Measurements from ENCODE around the gene STAT4. TPM values are rescaled to one million over a fixed set of nuclear protein-coding genes. Genes with fewer than 3 reads are reported as not detected.

The STAT4 gene
- total and polyA plus RNA-seq, 4 donors, result 2.5 to 11.5 (median 5.6) TPM

DNA sequence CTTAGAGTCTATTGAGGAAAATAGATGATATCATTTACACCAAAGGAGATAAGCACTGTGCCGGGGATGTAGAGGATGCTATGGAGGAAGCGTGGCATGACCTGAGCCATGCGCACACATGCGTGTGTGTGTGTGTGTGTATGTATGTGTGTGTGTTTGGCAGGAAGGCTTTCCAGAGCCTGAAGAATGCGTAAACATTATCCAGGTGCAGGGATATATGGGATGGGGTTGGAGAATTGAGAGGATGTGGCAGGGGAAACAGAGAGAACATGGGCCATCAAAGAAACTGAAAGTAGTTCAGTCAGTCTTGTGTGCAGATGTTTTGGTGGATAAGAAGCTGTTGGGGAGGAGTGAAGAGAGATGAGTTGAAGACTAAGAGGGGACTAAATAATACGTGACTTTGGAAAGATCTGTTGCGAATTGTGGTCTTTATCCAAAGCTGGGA is 127.5 kb downstream of the STAT4 start:
- Histone ChIP-seq H3K27ac (ENCODE audit: low read depth in 1 of 2, low read length in 1 of 2) (no peak overlapping the region), H3K9ac (ENCODE audit: insufficient read depth in 1 of 2, low read length in 2 of 2) (no peak overlapping the region), H3K4me3 (no peak overlapping the region), H3K4me1 (ENCODE audit: control insufficient read depth in 5 of 5, insufficient read depth in 5 of 5, low read length in 5 of 5) (peaks cover 0 to 8% (median 6%) of the 10 kb centered on the region in 5 donors), H3K36me3 (ENCODE audit: control insufficient read depth in 4 of 4, insufficient read depth in 4 of 4, low read length in 4 of 4) (no peaks in the 10 kb centered on the region), H3K9me3 (ENCODE audit: control insufficient read depth in 4 of 4, insufficient read depth in 3 of 4, low read length in 3 of 4) (no peaks in the 10 kb centered on the region), H3K27me3 (ENCODE audit: control insufficient read depth in 3 of 3, insufficient read depth in 3 of 3, low read length in 2 of 3) (no peaks in the 10 kb centered on the region)
- ATAC-seq (ENCODE audit: insufficient read depth, low FRiP score), result no peak
- WGBS, 2 donors, result 59 to 73% methylated on average over 7 of the region's 7 CpGs
- peak in 2 of 3 donors; percentile 38 to 50 for DNase-seq
- TF ChIP-seq, protein P1, sequence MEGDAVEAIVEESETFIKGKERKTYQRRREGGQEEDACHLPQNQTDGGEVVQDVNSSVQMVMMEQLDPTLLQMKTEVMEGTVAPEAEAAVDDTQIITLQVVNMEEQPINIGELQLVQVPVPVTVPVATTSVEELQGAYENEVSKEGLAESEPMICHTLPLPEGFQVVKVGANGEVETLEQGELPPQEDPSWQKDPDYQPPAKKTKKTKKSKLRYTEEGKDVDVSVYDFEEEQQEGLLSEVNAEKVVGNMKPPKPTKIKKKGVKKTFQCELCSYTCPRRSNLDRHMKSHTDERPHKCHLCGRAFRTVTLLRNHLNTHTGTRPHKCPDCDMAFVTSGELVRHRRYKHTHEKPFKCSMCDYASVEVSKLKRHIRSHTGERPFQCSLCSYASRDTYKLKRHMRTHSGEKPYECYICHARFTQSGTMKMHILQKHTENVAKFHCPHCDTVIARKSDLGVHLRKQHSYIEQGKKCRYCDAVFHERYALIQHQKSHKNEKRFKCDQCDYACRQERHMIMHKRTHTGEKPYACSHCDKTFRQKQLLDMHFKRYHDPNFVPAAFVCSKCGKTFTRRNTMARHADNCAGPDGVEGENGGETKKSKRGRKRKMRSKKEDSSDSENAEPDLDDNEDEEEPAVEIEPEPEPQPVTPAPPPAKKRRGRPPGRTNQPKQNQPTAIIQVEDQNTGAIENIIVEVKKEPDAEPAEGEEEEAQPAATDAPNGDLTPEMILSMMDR (IDR thresholded peaks at IDR 0.05; ENCODE audit: control extremely low read depth, extremely low read depth), result no peak

DNA sequence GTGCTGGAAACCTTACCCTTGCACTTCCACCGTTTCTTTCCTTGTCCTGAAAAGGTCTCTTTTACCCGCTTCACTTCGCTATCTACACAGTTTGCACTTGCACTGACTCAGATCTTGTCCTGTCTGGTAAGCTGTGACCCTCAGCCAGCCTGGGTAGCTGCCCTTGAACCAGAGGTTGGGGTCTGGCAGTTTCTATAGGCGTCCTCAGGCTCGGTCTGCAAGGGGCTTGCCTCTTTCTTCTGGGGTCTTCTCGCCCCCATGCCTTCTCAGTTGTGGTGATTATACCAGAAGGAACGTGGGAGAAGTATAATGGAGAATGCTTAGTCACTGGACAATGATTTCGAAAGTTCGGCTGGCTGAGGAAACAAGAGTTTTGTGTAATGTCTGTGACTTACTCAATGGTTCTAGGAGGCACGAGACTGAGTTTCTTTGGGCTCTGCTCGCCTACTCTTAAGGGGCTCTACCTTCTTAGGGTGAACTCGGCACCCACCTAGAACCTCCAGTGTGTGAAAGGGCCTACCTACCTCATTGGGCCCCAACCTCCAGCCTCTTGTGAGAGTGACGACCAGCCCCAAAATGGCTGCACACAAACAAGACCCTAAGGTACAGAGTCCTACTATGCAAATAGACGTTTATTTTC is 129.9 kb downstream of the STAT4 start:
- DNase-seq, result peak in 2 of 3 donors; percentile 33 to 53

DNA sequence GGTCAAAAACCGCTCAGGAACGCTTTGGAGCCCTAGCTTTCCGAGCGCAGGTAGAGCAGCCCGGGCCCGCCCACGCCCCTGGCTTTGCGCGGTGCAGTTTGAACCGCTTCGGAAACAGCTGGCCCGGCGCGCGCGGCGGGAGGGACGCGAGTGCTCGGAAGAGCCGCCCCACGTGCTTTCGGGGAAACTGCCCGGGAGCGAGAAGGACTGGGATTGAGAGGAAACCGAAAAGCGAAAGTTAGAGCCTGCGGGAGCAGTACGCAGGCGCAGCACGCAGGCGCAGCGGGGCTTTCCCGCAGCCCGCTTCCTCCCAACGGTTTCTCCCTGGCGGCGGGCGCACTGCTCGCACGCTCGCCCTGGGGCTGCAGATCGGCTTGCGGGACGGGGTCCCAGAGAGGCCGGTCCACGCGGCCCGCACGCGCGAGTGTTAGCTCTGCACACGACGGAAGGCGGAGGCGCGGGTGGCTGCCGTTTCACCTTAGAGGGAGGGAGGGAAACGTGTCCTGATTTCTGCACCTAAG is 130.5 kb downstream of the STAT4 start:
- Histone ChIP-seq H3K9me3 (ENCODE audit: control insufficient read depth in 4 of 4, insufficient read depth in 3 of 4, low read length in 3 of 4) (no peaks in the 10 kb centered on the region), H3K36me3 (ENCODE audit: control insufficient read depth in 4 of 4, insufficient read depth in 4 of 4, low read length in 4 of 4) (no peaks in the 10 kb centered on the region), H3K4me1 (ENCODE audit: control insufficient read depth in 5 of 5, insufficient read depth in 5 of 5, low read length in 5 of 5) (peaks cover 0 to 8% (median 6%) of the 10 kb centered on the region in 5 donors), H3K9ac (ENCODE audit: insufficient read depth in 1 of 2, low read length in 2 of 2) (peak overlapping the region; percentile 37 to 98), H3K4me3 (peak overlapping the region; percentile 80), H3K27ac (ENCODE audit: low read depth in 1 of 2, low read length in 1 of 2) (peak overlapping the region; percentile 94 to 98), H3K27me3 (ENCODE audit: control insufficient read depth in 3 of 3, insufficient read depth in 3 of 3, low read length in 2 of 3) (no peaks in the 10 kb centered on the region)
- DNase-seq (peak; percentile 97 to 99 (median 98)), ATAC-seq (ENCODE audit: insufficient read depth, low FRiP score) (peak; percentile 94)
- TF ChIP-seq, protein P1 (IDR thresholded peaks at IDR 0.05; ENCODE audit: control extremely low read depth, extremely low read depth), result no peak
- 1% methylated on average over 57 to 59 of the region's 59 CpGs for WGBS, 2 donors

More for the DNA sequence above, 129.9 kb downstream of the STAT4 start:
- peak; percentile 51 for ATAC-seq (ENCODE audit: insufficient read depth, low FRiP score)
- Histone ChIP-seq H3K27ac (ENCODE audit: low read depth in 1 of 2, low read length in 1 of 2) (peak overlapping the region; percentile 94 to 98), H3K4me3 (peak overlapping the region; percentile 80), H3K27me3 (ENCODE audit: control insufficient read depth in 3 of 3, insufficient read depth in 3 of 3, low read length in 2 of 3) (no peaks in the 10 kb centered on the region), H3K36me3 (ENCODE audit: control insufficient read depth in 4 of 4, insufficient read depth in 4 of 4, low read length in 4 of 4) (no peaks in the 10 kb centered on the region), H3K4me1 (ENCODE audit: control insufficient read depth in 5 of 5, insufficient read depth in 5 of 5, low read length in 5 of 5) (peaks cover 0 to 8% (median 6%) of the 10 kb centered on the region in 5 donors), H3K9ac (ENCODE audit: insufficient read depth in 1 of 2, low read length in 2 of 2) (peak overlapping the region; percentile 37 to 98), H3K9me3 (ENCODE audit: control insufficient read depth in 4 of 4, insufficient read depth in 3 of 4, low read length in 3 of 4) (no peaks in the 10 kb centered on the region)
- TF ChIP-seq, protein P1 (IDR thresholded peaks at IDR 0.05; ENCODE audit: control extremely low read depth, extremely low read depth), result no peak
- WGBS, 2 donors, result 6 to 11% methylated on average over 14 of the region's 14 CpGs
